Natural killer cell (primary cell): ENCODE results near the gene TK1. TPM values are rescaled to one million over a fixed set of nuclear protein-coding genes. Genes with fewer than 3 reads are reported as not detected.

ENCODE experiments used
- ATAC-seq, 3 donors: fragments of 150-1000 bp in 2 of 3; fragments of 200-7000 bp in 1 of 3; cut with Tn5 transposase; 1 replicate in 1 of 3; 2 replicates in 2 of 3; pipeline ENCODE4 v1.10.0; 2021; ENCODE audit warnings: mild to moderate bottlenecking in 2 of 3, moderate library complexity in 2 of 3
- DNase-seq, 2 donors: peaks; one replicate each; pipeline versions ENCODE4 v3.0.0 to v3.0.0-alpha.2; 2013 to 2021; ENCODE audit warnings: mixed read lengths in 1 of 2
- H3K27ac ChIP-seq: one replicate; pipeline ENCODE4 v1.5.1; 2013; ENCODE audit warnings: mild to moderate bottlenecking, low read length
- H3K27me3 ChIP-seq: one replicate; pipeline ENCODE4 v1.6.1; 2013; ENCODE audit warnings: low read length; ENCODE audit not compliant: control insufficient read depth, insufficient read depth
- H3K36me3 ChIP-seq: one replicate; pipeline ENCODE4 v1.6.1; 2013; ENCODE audit warnings: low read length; ENCODE audit not compliant: control insufficient read depth, insufficient read depth
- H3K4me1 ChIP-seq: one replicate; pipeline ENCODE4 v1.6.1; 2013; ENCODE audit warnings: low read length; ENCODE audit not compliant: control insufficient read depth, insufficient read depth
- H3K4me3 ChIP-seq: one replicate; pipeline ENCODE4 v1.5.1; 2013; ENCODE audit warnings: low read length
- H3K9me3 ChIP-seq: one replicate; pipeline ENCODE4 v1.6.1; 2013; ENCODE audit warnings: low read length; ENCODE audit not compliant: control insufficient read depth, insufficient read depth
- H3K27ac Mint-ChIP-seq, 2 donors: one replicate each; pipeline ENCODE4 v1.8.0; 2022; ENCODE audit warnings: mild to moderate bottlenecking in 2 of 2, mixed read lengths in 2 of 2, moderate library complexity in 1 of 2
- H3K27me3 Mint-ChIP-seq, 2 donors: one replicate each; pipeline ENCODE4 v1.8.0; 2022; ENCODE audit warnings: low read depth in 2 of 2, mixed read lengths in 2 of 2
- H3K36me3 Mint-ChIP-seq: one replicate; pipeline ENCODE4 v1.8.0; 2022; ENCODE audit warnings: mixed read lengths
- H3K4me1 Mint-ChIP-seq, 2 donors: one replicate each; pipeline ENCODE4 v1.8.0; 2022; ENCODE audit warnings: mixed read lengths in 2 of 2
- H3K4me3 Mint-ChIP-seq: one replicate; pipeline ENCODE4 v1.8.0; 2022; ENCODE audit warnings: mild to moderate bottlenecking, moderate library complexity, mixed read lengths
- H3K9me3 Mint-ChIP-seq, 2 donors: one replicate each; pipeline ENCODE4 v1.8.0; 2022; ENCODE audit warnings: mixed read lengths in 2 of 2
- WGBS: methylation state at CpG from one replicate; pipeline ENCODE4 v1.1.7; 2013; ENCODE audit warnings: missing lambda C conversion rate; ENCODE audit not compliant: insufficient coverage; 5-methylcytosine and 5-hydroxymethylcytosine counted together
- intact Hi-C: fragments of 100-400 bp; cut with micrococcal nuclease; formaldehyde crosslinking; loops from one replicate; pipeline ENCODE4 v1.14.2; 2022
- total RNA-seq, 4 donors: library from RNA; stranded (reverse); fragments of 120-200 nt in 1 of 4; gene quantifications; one replicate each; pipeline versions ENCODE4 v1.2.3 to v1.2.4, GENCODE V29; 2013 to 2022
- TF ChIP-seq, protein P1 (sequence below): fragments of 200-600 bp; IDR thresholded peaks from one replicate; pipeline ENCODE4 v1.8.0; 2022; ENCODE audit warnings: antibody characterized with exemption

The TK1 gene
- total RNA-seq, 3 donors from 2014 or later (not counting 1 experiment from before 2014, with no cell fraction given), result 2.1 to 5.1 (median 3.9) TPM

DNA sequence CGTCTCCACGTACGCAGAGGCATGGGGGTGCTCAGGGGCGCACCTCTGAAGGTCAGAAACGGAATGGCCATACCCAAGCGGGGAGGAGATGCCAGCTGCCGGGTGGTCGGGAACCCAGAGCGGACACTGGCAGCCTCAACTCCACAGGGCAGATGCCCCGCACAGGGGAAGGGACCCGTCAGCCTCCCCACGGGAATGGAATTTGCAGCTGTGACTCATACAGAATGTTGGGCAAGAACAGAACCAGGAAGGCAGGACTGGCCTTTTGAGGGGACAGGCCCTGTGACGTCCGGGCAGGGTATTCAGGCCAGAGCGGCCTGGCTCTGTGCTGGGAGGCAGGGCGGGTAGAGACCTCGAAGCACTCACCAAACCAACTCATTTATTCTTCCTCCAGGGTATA, 7.5 kb downstream of the TK1 start:
- Mint-ChIP-seq H3K4me3 (peak overlapping the region; percentile 17), H3K27ac (peak overlapping the region; percentile 85 to 88)
- intact Hi-C loops, result no loop called here

DNA sequence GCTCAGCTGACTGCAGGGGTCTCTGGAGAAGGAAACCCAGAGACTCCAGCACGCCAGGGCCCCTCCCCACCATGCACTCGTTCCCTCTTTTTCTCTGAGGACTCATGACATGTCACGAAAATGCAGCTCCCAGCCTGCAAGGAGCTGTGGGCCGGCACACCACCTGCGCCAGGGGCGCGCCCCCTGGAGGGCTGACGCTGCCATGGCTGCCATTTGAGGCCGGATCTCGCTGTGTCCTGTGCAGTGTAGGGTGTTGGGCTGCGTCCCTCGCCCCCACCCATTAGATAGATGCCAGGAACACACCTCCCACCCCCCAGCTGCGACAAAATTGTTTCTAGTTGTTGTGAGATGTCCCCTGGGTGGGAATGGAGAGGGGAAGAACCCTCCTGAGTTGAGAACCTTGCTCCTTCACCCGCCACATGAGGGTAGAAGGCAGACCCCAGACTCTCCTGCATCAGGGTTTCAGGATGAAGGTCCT, 10.3 kb downstream of the TK1 start:
- H3K9me3 Mint-ChIP-seq, result no peaks in the 10 kb centered on the region
- DNase-seq (peak; percentile 69 to 88), ATAC-seq (peak; percentile 81 to 82 (median 82))
- H3K4me3 ChIP-seq, result no peak overlapping the region
- no peaks in the 10 kb centered on the region for H3K27me3 Mint-ChIP-seq
- no peak overlapping the region for H3K27ac ChIP-seq
- H3K27me3 ChIP-seq, result no peaks in the 10 kb centered on the region
- 16% methylated on average over 11 of the region's 14 CpGs for WGBS
- peaks cover 62% of the 10 kb centered on the region for H3K4me1 ChIP-seq
- no peaks in the 10 kb centered on the region for H3K9me3 ChIP-seq
- H3K27ac Mint-ChIP-seq, result no peak overlapping the region
- TF ChIP-seq, protein P1, sequence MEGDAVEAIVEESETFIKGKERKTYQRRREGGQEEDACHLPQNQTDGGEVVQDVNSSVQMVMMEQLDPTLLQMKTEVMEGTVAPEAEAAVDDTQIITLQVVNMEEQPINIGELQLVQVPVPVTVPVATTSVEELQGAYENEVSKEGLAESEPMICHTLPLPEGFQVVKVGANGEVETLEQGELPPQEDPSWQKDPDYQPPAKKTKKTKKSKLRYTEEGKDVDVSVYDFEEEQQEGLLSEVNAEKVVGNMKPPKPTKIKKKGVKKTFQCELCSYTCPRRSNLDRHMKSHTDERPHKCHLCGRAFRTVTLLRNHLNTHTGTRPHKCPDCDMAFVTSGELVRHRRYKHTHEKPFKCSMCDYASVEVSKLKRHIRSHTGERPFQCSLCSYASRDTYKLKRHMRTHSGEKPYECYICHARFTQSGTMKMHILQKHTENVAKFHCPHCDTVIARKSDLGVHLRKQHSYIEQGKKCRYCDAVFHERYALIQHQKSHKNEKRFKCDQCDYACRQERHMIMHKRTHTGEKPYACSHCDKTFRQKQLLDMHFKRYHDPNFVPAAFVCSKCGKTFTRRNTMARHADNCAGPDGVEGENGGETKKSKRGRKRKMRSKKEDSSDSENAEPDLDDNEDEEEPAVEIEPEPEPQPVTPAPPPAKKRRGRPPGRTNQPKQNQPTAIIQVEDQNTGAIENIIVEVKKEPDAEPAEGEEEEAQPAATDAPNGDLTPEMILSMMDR, result peak; percentile 93
- H3K36me3 Mint-ChIP-seq, result no peaks in the 10 kb centered on the region
- intact Hi-C loops, result loop anchor here (1.0 kb wide), 2 partner anchors 64 to 91 kb away; no protein-coding TSS in a partner anchor
- H3K4me1 Mint-ChIP-seq, result peaks cover 27 to 40% of the 10 kb centered on the region in 2 donors
- peaks cover 5% of the 10 kb centered on the region for H3K36me3 ChIP-seq
- H3K4me3 Mint-ChIP-seq, result no peak overlapping the region

More for the DNA sequence above, 7.5 kb downstream of the TK1 start:
- TF ChIP-seq, protein P1, result no peak
- Mint-ChIP-seq H3K36me3 (no peaks in the 10 kb centered on the region), H3K27me3 (no peaks in the 10 kb centered on the region), H3K4me1 (peaks cover 9 to 17% of the 10 kb centered on the region in 2 donors), H3K9me3 (no peaks in the 10 kb centered on the region)
- Histone ChIP-seq H3K36me3 (no peaks in the 10 kb centered on the region), H3K4me1 (peaks cover 36% of the 10 kb centered on the region), H3K4me3 (no peak overlapping the region), H3K27ac (peak overlapping the region; percentile 65), H3K9me3 (no peaks in the 10 kb centered on the region), H3K27me3 (no peaks in the 10 kb centered on the region)
- WGBS, result 97% methylated on average over 17 of the region's 17 CpGs
- ATAC-seq (no peak), DNase-seq (no peak)

DNA sequence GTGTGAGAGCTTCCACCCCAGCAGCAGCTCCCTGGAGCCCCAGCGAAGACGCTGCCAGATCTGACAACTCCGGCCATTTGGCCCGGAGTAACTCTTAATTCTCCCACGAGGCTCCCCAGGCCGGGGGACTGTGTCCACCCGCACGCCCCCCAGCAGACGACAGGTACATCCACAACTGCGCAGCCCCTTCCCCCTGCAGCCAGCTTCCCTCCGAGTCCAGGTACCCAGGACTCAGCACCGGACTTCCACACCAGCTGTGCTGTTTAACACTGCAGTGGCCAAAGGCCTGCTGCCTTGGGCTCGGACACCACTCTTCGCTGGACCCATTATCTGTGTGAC, 11.2 kb downstream of the TK1 start:
- whole genome bisulfite sequencing, result 97% methylated on average over 14 of the region's 14 CpGs
- Mint-ChIP-seq H3K9me3 (no peaks in the 10 kb centered on the region), H3K27ac (no peak overlapping the region), H3K27me3 (no peaks in the 10 kb centered on the region), H3K4me1 (peaks cover 27 to 41% of the 10 kb centered on the region in 2 donors), H3K4me3 (no peak overlapping the region), H3K36me3 (no peaks in the 10 kb centered on the region)
- Histone ChIP-seq H3K4me1 (peaks cover 69% of the 10 kb centered on the region), H3K4me3 (no peak overlapping the region), H3K27me3 (no peaks in the 10 kb centered on the region), H3K36me3 (peaks cover 10% of the 10 kb centered on the region), H3K9me3 (no peaks in the 10 kb centered on the region), H3K27ac (no peak overlapping the region)
- intact Hi-C loops, result no loop called here
- DNase-seq, result no peak
- ATAC-seq, result no peak
- TF ChIP-seq, protein P1, result no peak
